ENCODE results near the gene ZNF577.

ZNF577 gene

GRCh38 chr19:51873097-51873496, 14.7 kb downstream of the ZNF577 start:
- no peak for DNase-seq (ENCODE audit: low read depth in 2 of 2)

GRCh38 chr19:51861870-51862622, 25.7 kb downstream of the ZNF577 start:
- DNase-seq (ENCODE audit: low read depth in 2 of 2), result no peak

DNA sequence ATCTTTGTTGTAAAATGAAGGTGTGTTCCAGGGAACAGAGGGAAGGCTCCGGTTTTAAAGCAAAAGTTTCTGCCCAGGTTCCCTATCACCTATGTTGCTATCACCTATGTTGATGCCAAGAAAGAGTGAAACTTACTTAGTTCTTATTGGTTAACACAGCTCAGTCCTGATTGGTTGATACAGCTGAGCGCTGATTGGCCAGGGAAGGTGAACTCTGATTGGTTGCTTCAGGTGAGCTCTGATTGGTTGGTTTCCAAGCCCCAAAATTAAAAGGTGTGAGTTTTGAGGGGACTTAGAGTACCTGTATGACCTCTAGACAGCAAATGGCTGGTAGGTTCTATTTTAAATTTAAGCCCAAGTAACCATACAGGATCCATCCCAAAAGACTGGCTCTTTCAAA, 50.6 kb downstream of the ZNF577 start:
- DNase-seq (ENCODE audit: low read depth in 2 of 2), result no peak

- no peak for DNase-seq (ENCODE audit: low read depth in 2 of 2)
Measured at GRCh38 chr19:51830274-51830673, 57.5 kb downstream of the ZNF577 start.

GRCh38 chr19:51824281-51825005, 63.3 kb downstream of the ZNF577 start:
- no peak for DNase-seq (ENCODE audit: low read depth in 2 of 2)

GRCh38 chr19:51822946-51823345, 64.8 kb downstream of the ZNF577 start:
- no peak for DNase-seq (ENCODE audit: low read depth in 2 of 2)

GRCh38 chr19:51822325-51822724, 65.4 kb downstream of the ZNF577 start:
- DNase-seq (ENCODE audit: low read depth in 2 of 2), result no peak

GRCh38 chr19:51821921-51822320, 65.8 kb downstream of the ZNF577 start:
- no peak for DNase-seq (ENCODE audit: low read depth in 2 of 2)

GRCh38 chr19:51821456-51821855, 66.3 kb downstream of the ZNF577 start:
- DNase-seq (ENCODE audit: low read depth in 2 of 2), result no peak

Measured in stimulated activated CD4-positive, alpha-beta T cell treated with anti-CD3 and anti-CD28 coated beads, Interleukin-1b, Interleukin-23, amount 100 ng/mL, for 4 hours (primary cell).